Measurements from ENCODE around the gene RAI1.

GRCh38 chr17:17668775-17669579 lies 12.3 kb upstream of the RAI1 start:
- no peak for TF ChIP-seq L3MBTL2 (conservative IDR thresholded peaks at IDR 0.05)
- TF ChIP-seq NFRKB (IDR thresholded peaks at IDR 0.05), result no peak
- no peak for TF ChIP-seq BHLHE40 (IDR thresholded peaks at IDR 0.05; ENCODE audit: borderline replicate concordance)
- no peak for TF ChIP-seq PKNOX1 (IDR thresholded peaks at IDR 0.05)
- TF ChIP-seq SUZ12 (IDR thresholded peaks at IDR 0.05), result no peak

All from HEK293T (cell line).